ENCODE data around the gene TRAF3.
"Not testable (repeated sequence)": the region's sequence is repeated elsewhere in the genome, so short reads cannot be mapped to it uniquely, and the experiment has no call there.

The TRAF3 gene

DNA sequence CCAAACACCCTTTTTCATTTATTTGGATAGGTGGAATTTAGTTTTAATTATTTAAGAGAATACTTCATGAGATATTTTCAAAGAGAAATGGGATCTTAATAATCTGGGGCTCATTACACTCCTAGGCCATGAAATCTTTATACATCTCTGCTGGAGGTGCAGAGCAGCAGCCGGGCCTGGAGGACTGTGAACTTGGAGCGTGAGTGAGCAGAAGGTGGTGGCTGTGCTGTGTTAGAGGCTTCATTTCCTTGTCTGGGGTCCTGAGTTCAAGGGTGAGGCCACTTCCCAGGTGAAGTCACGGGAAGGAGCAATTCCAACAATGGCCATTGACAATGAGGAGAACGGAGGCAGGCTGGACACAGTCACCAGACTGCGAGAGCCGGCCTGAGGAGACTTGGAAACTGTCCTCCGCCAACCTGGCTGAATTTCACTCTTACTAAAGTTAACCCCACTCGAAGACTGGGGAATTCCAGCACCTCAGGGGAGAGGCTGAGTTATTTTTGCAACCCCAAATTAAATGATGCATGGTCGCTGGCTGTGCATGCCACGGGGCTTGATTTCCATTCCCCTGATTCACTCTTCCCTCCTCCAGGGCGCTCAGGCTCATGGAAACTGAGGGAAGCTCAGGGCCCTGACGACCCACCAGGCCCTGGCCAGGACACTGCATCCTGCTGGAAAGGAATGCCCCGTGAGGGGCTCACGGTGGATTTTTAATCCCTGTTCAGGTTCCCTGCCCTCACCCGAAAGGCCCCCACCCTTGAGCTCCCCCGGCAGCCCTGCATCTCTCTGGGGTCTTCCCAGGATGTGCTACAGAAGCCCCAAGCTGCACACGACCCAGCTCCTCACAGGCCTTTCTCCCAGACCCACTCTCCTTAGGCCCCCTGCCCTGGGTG lies 22.6 kb upstream of the TRAF3 start:
- TF ChIP-seq YY1 (IDR thresholded peaks at IDR 0.05; ENCODE audit: insufficient read depth, insufficient read length) (no peak), ZNF274 (IDR thresholded peaks at IDR 0.05; ENCODE audit: low read depth, low read length) (no peak), SUZ12 (IDR thresholded peaks at IDR 0.05; ENCODE audit: extremely low read depth, insufficient read depth, insufficient read length) (no peak)
- peaks cover 12% of the 10 kb centered on the region for H3K4me1 ChIP-seq (ENCODE audit: insufficient read depth, insufficient read length)
- DNase-seq (ENCODE audit: low read depth, low spot score): no peak
- no peaks in the 10 kb centered on the region for H3K27me3 ChIP-seq (ENCODE audit: insufficient read depth, insufficient read length)
- H3K36me3 ChIP-seq (ENCODE audit: insufficient read depth, insufficient read length, low read length): peaks cover 8% of the 10 kb centered on the region
- H3K9me3 ChIP-seq (ENCODE audit: insufficient read depth, low read length): no peaks in the 10 kb centered on the region
- no peak overlapping the region for H3K9ac ChIP-seq (ENCODE audit: insufficient read length, low read depth)
- no peak overlapping the region for H3K4me3 ChIP-seq (ENCODE audit: insufficient read length, low read depth)

DNA sequence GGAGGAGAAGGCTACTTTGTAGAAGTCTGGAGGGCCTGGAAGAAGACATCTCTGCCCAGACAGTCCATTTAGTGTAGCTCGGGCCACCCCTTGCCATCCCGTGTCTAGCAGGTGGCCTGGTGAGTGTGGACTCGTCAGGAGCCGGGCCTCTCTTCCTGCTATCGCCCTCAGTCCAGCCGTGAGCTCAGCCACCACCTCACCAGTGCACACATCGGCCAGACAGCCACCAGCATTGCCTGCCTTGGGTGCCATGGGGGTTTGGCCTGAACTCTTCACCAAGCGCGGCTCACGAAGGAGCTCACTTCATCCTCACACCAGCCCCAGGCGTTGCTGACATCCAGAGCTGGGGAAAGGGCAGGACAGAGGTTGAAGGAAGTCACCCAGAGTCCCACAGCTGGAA lies 19.6 kb upstream of the TRAF3 start:
- DNase-seq (ENCODE audit: low read depth, low spot score): no peak
- no peaks in the 10 kb centered on the region for H3K36me3 ChIP-seq (ENCODE audit: insufficient read depth, insufficient read length, low read length)
- TF ChIP-seq YY1 (IDR thresholded peaks at IDR 0.05; ENCODE audit: insufficient read depth, insufficient read length): no peak
- no peak for TF ChIP-seq ZNF274 (IDR thresholded peaks at IDR 0.05; ENCODE audit: low read depth, low read length)
- TF ChIP-seq SUZ12 (IDR thresholded peaks at IDR 0.05; ENCODE audit: extremely low read depth, insufficient read depth, insufficient read length): no peak
- no peaks in the 10 kb centered on the region for H3K9me3 ChIP-seq (ENCODE audit: insufficient read depth, low read length)
- no peaks in the 10 kb centered on the region for H3K4me1 ChIP-seq (ENCODE audit: insufficient read depth, insufficient read length)
- no peak overlapping the region for H3K9ac ChIP-seq (ENCODE audit: insufficient read length, low read depth)
- H3K4me3 ChIP-seq (ENCODE audit: insufficient read length, low read depth): no peak overlapping the region
- no peaks in the 10 kb centered on the region for H3K27me3 ChIP-seq (ENCODE audit: insufficient read depth, insufficient read length)

DNA sequence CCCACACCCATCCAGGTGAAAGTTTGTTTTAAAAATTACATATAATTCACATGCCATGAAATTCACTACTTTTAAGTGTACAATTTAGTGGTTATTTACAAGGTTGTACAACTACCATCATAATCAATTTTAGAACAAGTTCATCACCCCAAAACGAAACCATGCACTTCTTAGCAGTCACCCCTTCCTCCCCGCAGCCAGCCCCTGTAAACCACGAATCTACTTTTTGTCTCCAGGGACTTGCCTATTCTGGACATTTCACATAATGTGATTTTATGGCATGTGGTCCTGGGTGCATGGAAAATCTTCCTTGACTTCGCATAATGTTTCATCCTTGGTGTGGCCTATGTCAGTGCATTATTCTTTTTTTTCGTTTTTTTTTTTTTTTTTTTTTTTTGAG lies 19.2 kb upstream of the TRAF3 start:
- TF ChIP-seq SUZ12 (IDR thresholded peaks at IDR 0.05; ENCODE audit: extremely low read depth, insufficient read depth, insufficient read length) (no peak), YY1 (IDR thresholded peaks at IDR 0.05; ENCODE audit: insufficient read depth, insufficient read length) (no peak)
- no peaks in the 10 kb centered on the region for H3K27me3 ChIP-seq (ENCODE audit: insufficient read depth, insufficient read length)
- no peaks in the 10 kb centered on the region for H3K4me1 ChIP-seq (ENCODE audit: insufficient read depth, insufficient read length)
- no peaks in the 10 kb centered on the region for H3K9me3 ChIP-seq (ENCODE audit: insufficient read depth, low read length)
- H3K36me3 ChIP-seq (ENCODE audit: insufficient read depth, insufficient read length, low read length): no peaks in the 10 kb centered on the region
- no peak for DNase-seq (ENCODE audit: low read depth, low spot score)
- no peak overlapping the region for H3K9ac ChIP-seq (ENCODE audit: insufficient read length, low read depth)
- H3K4me3 ChIP-seq (ENCODE audit: insufficient read length, low read depth): no peak overlapping the region

DNA sequence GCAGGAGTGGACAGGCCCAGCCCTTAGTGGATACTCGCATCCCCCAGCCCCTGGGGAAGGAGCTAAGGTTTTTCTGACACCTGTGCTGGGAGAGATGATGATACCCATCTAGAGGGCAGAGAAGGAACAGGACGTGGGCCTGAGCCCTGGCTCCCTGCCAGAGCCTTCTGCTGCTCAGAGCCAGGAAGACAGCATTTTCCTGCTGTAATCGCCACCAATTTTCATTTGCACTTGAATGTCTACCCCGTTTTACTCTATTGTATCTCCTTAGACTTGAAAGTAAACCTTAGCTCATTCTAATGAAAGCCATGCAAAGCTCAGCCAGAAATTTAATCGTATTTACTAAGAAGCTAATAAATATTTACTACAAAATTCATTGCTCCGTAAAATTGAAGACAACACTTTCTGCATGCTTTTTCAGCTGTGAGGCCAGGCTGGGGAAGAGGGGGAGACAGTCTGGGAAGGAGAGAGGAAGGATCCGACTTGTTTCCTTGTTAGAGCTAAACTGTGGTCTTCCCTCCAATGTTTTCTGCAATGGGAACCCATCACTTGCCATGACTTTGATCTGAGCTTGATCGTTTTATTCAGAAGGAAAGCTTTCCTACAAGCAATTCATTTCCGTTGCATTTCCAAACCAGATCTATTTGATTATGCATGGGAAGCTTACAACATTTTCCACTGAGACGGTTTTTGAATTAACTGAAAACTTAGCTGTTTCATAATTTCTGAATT lies 17.6 kb upstream of the TRAF3 start:
- Histone ChIP-seq H3K36me3 (ENCODE audit: insufficient read depth, insufficient read length, low read length) (no peaks in the 10 kb centered on the region), H3K9ac (ENCODE audit: insufficient read length, low read depth) (no peak overlapping the region), H3K9me3 (ENCODE audit: insufficient read depth, low read length) (no peaks in the 10 kb centered on the region), H3K4me1 (ENCODE audit: insufficient read depth, insufficient read length) (no peaks in the 10 kb centered on the region), H3K27me3 (ENCODE audit: insufficient read depth, insufficient read length) (no peaks in the 10 kb centered on the region), H3K4me3 (ENCODE audit: insufficient read length, low read depth) (no peak overlapping the region)
- DNase-seq (ENCODE audit: low read depth, low spot score): no peak
- no peak for TF ChIP-seq SUZ12 (IDR thresholded peaks at IDR 0.05; ENCODE audit: extremely low read depth, insufficient read depth, insufficient read length)
- no peak for TF ChIP-seq ZNF274 (IDR thresholded peaks at IDR 0.05; ENCODE audit: low read depth, low read length)
- no peak for TF ChIP-seq YY1 (IDR thresholded peaks at IDR 0.05; ENCODE audit: insufficient read depth, insufficient read length)

DNA sequence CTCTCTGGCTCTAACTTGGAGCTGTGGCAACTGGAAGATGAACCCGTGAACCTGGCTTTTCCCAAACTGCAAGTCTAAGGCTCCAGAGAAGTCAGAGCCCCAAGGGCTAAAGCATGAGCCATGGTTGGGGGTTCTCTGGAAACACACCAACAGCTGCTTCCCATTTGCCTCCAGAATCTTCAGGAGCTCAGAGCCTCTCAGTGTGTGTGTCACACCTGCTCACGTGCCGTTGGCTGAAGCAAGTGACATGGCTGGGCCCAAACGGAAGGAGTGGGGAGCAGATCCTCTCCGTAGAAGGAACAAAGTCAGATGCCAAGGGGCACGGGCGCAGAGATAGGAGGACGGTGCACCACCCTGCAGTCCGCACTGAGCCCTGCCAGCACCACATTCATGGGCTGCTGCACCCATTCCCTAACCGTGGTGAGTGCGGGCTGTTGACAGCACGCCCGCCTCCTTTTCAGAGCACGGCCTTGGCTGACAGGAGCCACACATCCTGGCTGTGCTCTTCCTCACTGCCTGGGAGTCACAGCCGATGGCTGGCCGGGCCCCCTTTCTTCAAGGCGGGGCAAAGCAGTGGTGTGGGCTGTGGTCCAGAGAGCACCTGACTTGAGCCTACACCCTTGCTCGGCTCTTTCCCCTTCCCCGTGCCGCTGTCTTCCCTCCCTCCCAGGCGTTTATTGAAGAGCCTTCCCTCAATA lies 16.6 kb upstream of the TRAF3 start:
- H3K4me3 ChIP-seq (ENCODE audit: insufficient read length, low read depth): no peak overlapping the region
- no peak overlapping the region for H3K9ac ChIP-seq (ENCODE audit: insufficient read length, low read depth)
- H3K9me3 ChIP-seq (ENCODE audit: insufficient read depth, low read length): no peaks in the 10 kb centered on the region
- H3K27me3 ChIP-seq (ENCODE audit: insufficient read depth, insufficient read length): no peaks in the 10 kb centered on the region
- TF ChIP-seq ZNF274 (IDR thresholded peaks at IDR 0.05; ENCODE audit: low read depth, low read length) (no peak), SUZ12 (IDR thresholded peaks at IDR 0.05; ENCODE audit: extremely low read depth, insufficient read depth, insufficient read length) (no peak), YY1 (IDR thresholded peaks at IDR 0.05; ENCODE audit: insufficient read depth, insufficient read length) (no peak)
- no peaks in the 10 kb centered on the region for H3K4me1 ChIP-seq (ENCODE audit: insufficient read depth, insufficient read length)
- no peak for DNase-seq (ENCODE audit: low read depth, low spot score)
- H3K36me3 ChIP-seq (ENCODE audit: insufficient read depth, insufficient read length, low read length): no peaks in the 10 kb centered on the region

DNA sequence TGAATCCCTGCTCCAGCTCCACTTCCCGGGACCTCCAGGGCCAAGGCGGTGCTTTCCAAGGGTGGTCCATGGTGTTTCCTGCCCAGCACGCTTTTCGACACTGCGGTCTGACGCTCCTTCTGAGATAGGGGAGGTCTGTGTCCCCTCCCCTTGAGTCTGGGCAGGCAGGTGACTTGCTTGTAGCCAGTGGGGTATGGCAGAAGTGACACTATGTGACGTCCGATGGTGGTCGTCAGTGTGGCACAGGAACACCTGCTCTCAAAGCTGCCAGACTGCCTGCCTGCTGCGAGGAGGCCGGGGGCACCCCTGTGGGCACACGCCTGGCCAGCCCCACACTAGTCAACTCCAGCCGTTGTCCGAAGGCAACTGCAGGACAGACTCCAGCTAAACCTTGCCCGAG lies 16.0 kb upstream of the TRAF3 start:
- no peak overlapping the region for H3K4me3 ChIP-seq (ENCODE audit: insufficient read length, low read depth)
- no peaks in the 10 kb centered on the region for H3K9me3 ChIP-seq (ENCODE audit: insufficient read depth, low read length)
- no peak for DNase-seq (ENCODE audit: low read depth, low spot score)
- H3K9ac ChIP-seq (ENCODE audit: insufficient read length, low read depth): no peak overlapping the region
- no peak for TF ChIP-seq ZNF274 (IDR thresholded peaks at IDR 0.05; ENCODE audit: low read depth, low read length)
- H3K36me3 ChIP-seq (ENCODE audit: insufficient read depth, insufficient read length, low read length): no peaks in the 10 kb centered on the region
- no peaks in the 10 kb centered on the region for H3K4me1 ChIP-seq (ENCODE audit: insufficient read depth, insufficient read length)
- no peaks in the 10 kb centered on the region for H3K27me3 ChIP-seq (ENCODE audit: insufficient read depth, insufficient read length)

GRCh38 chr14:102764220-102764671 lies 13.0 kb upstream of the TRAF3 start:
- TF ChIP-seq SUZ12 (IDR thresholded peaks at IDR 0.05; ENCODE audit: extremely low read depth, insufficient read depth, insufficient read length) (no peak), ZNF274 (IDR thresholded peaks at IDR 0.05; ENCODE audit: low read depth, low read length) (no peak), YY1 (IDR thresholded peaks at IDR 0.05; ENCODE audit: insufficient read depth, insufficient read length) (no peak)
- no peaks in the 10 kb centered on the region for H3K9me3 ChIP-seq (ENCODE audit: insufficient read depth, low read length)
- no peak overlapping the region for H3K4me3 ChIP-seq (ENCODE audit: insufficient read length, low read depth)
- H3K4me1 ChIP-seq (ENCODE audit: insufficient read depth, insufficient read length): no peaks in the 10 kb centered on the region
- H3K27me3 ChIP-seq (ENCODE audit: insufficient read depth, insufficient read length): no peaks in the 10 kb centered on the region
- no peaks in the 10 kb centered on the region for H3K36me3 ChIP-seq (ENCODE audit: insufficient read depth, insufficient read length, low read length)
- no peak overlapping the region for H3K9ac ChIP-seq (ENCODE audit: insufficient read length, low read depth)
- DNase-seq (ENCODE audit: low read depth, low spot score): no peak

DNA sequence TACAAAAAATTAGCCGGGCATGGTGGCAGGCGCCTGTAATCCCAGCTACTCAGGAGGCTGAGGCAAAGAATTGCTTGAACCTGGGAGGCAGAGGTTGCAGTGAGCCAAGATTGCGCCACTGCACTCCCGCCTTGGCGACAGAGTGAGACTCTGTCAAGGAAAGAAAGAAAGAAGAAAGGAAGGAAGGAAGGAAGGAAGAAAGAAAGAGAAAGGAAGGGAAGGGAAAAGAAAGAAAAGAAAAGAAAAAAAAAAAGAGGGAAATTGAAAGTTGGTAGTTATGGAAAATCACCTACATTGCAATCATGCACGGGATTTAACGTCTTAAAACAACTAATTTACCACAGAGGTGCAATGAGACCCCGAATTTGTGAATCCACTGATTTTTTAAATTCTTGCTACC lies 11.5 kb upstream of the TRAF3 start:
- H3K36me3 ChIP-seq (ENCODE audit: insufficient read depth, insufficient read length, low read length); DNase-seq (ENCODE audit: low read depth, low spot score); H3K4me3 ChIP-seq (ENCODE audit: insufficient read length, low read depth); H3K9ac ChIP-seq (ENCODE audit: insufficient read length, low read depth); H3K4me1 ChIP-seq (ENCODE audit: insufficient read depth, insufficient read length); H3K9me3 ChIP-seq (ENCODE audit: insufficient read depth, low read length); H3K27me3 ChIP-seq (ENCODE audit: insufficient read depth, insufficient read length): not testable (repeated sequence)

Measured in NT2/D1 (cell line).